Measurements from ENCODE around the gene GAS1.

GAS1 gene

GRCh38 chr9:86943201-86944113 lies 3.8 kb downstream of the GAS1 start:
- no peak for DNase-seq (ENCODE audit: low read depth)
- TF ChIP-seq, protein P1, sequence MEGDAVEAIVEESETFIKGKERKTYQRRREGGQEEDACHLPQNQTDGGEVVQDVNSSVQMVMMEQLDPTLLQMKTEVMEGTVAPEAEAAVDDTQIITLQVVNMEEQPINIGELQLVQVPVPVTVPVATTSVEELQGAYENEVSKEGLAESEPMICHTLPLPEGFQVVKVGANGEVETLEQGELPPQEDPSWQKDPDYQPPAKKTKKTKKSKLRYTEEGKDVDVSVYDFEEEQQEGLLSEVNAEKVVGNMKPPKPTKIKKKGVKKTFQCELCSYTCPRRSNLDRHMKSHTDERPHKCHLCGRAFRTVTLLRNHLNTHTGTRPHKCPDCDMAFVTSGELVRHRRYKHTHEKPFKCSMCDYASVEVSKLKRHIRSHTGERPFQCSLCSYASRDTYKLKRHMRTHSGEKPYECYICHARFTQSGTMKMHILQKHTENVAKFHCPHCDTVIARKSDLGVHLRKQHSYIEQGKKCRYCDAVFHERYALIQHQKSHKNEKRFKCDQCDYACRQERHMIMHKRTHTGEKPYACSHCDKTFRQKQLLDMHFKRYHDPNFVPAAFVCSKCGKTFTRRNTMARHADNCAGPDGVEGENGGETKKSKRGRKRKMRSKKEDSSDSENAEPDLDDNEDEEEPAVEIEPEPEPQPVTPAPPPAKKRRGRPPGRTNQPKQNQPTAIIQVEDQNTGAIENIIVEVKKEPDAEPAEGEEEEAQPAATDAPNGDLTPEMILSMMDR (IDR thresholded peaks at IDR 0.05; ENCODE audit: insufficient read depth, low read depth, low read length, missing control alignments) = no peak
- no peak overlapping the region for H3K4me3 ChIP-seq (ENCODE audit: low read length)

GRCh38 chr9:86942281-86943200 lies 4.8 kb downstream of the GAS1 start:
- TF ChIP-seq, protein P1 (IDR thresholded peaks at IDR 0.05; ENCODE audit: insufficient read depth, low read depth, low read length, missing control alignments) = no peak
- no peak overlapping the region for H3K4me3 ChIP-seq (ENCODE audit: low read length)
- DNase-seq (ENCODE audit: low read depth) = no peak

DNA sequence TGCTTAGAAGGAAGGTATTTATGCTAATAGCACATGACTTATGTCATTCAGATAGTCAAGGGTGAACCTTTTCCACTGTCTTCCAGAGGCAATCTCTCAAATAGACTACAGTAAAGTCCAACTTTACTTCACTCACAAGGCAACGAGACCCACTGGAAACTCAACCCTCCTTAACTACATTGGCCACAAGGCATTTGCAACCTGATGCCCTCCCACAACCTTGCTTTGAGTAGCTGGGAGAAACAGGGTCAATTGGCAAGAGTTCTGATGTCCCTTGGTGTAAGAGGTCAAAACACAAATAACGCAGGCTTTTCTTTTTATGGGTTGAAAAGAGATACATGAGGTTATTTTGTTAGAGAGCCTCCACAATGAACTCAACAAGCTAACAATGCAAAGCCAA lies 6.1 kb downstream of the GAS1 start:
- TF ChIP-seq, protein P1 (IDR thresholded peaks at IDR 0.05; ENCODE audit: insufficient read depth, low read depth, low read length, missing control alignments) = no peak
- DNase-seq (ENCODE audit: low read depth) = no peak

DNA sequence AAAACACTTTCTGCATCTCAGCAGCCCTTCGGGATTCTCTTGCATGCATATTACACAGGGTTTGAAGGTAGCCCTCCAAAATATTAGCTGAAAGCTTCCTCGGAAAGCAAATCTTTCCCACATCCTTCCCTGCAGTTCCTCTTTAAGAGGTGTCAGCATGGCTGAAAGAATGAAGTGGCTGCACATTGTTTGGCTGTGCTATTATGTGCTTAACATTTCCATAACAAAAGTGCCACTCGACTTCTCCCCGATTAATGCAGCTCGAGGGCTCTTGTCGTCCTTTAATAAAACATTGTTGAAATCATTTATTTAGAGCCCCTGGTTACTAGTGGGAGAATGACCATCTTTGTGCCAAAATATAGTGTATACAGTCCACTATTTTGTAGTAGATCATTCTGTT lies 6.5 kb downstream of the GAS1 start:
- TF ChIP-seq, protein P1 (IDR thresholded peaks at IDR 0.05; ENCODE audit: insufficient read depth, low read depth, low read length, missing control alignments) = no peak
- H3K4me3 ChIP-seq (ENCODE audit: low read length) = no peak overlapping the region
- DNase-seq (ENCODE audit: low read depth) = no peak

More for the DNA sequence above, 6.1 kb downstream of the GAS1 start:
- H3K4me3 ChIP-seq (ENCODE audit: low read length) = no peak overlapping the region

- TF ChIP-seq, protein P1 (IDR thresholded peaks at IDR 0.05; ENCODE audit: insufficient read depth, low read depth, low read length, missing control alignments) = no peak
- DNase-seq (ENCODE audit: low read depth) = no peak
- no peak overlapping the region for H3K4me3 ChIP-seq (ENCODE audit: low read length)
Measured at GRCh38 chr9:86939891-86940290, 7.4 kb downstream of the GAS1 start.

DNA sequence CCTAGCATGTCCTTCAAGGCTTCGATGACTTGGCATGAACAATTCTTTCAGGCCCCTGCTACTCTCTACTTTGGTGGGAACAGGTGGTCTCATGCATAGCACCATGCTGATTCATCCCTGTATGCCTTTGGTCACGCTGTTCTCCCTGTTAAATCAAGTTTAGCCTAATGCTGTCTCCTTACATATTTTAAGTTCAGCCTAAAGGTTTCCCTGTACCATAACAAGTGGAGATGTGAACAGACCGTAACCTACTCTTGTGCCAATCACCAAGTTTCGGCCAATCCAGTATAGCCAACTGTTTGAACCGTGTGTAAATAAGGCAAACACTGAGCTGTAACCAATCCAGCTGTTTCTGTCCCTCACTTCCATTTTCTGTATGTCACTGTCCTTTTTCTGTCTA lies 8.0 kb downstream of the GAS1 start:
- DNase-seq (ENCODE audit: low read depth) = no peak
- TF ChIP-seq, protein P1 (IDR thresholded peaks at IDR 0.05; ENCODE audit: insufficient read depth, low read depth, low read length, missing control alignments) = no peak
- H3K4me3 ChIP-seq (ENCODE audit: low read length) = no peak overlapping the region

Measured in epithelial cell of esophagus (primary cell).